ENCODE results near the gene EEF2KMT.
"Not testable (repeated sequence)": the region's sequence is repeated elsewhere in the genome, so short reads cannot be mapped to it uniquely, and the experiment has no call there.

EEF2KMT gene

GRCh38 chr16:5078626-5079025 lies 19.0 kb downstream of the EEF2KMT start:
- no peak for TF ChIP-seq CTCF (IDR thresholded peaks at IDR 0.05; ENCODE audit: insufficient read depth, missing control alignments)
- FAIRE-seq (no peak), DNase-seq (ENCODE audit: insufficient read length, low spot score) (no peak)

DNA sequence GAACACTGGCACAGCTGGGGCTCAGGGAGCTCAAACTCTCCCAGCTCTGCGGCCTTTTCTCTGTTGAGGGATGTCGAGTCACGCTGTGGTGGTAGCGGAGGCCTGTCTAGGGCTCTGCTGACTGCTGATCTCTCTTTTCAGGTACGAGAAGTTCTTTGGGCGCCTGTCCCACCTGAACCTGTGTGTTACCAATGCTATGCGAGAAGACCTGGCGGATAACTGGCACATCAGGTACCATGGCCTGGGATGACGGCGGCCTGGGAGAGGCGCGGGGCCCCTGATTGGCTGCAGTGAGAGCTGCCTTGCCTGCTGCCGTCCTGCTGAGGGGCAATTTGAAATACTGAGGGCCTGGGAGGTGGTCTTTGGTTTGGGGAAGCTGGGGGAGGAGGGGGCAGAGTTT lies 20.3 kb downstream of the EEF2KMT start:
- no peak for DNase-seq (ENCODE audit: insufficient read length, low spot score)
- TF ChIP-seq CTCF (IDR thresholded peaks at IDR 0.05; ENCODE audit: insufficient read depth, missing control alignments) = no peak
- FAIRE-seq = no peak

DNA sequence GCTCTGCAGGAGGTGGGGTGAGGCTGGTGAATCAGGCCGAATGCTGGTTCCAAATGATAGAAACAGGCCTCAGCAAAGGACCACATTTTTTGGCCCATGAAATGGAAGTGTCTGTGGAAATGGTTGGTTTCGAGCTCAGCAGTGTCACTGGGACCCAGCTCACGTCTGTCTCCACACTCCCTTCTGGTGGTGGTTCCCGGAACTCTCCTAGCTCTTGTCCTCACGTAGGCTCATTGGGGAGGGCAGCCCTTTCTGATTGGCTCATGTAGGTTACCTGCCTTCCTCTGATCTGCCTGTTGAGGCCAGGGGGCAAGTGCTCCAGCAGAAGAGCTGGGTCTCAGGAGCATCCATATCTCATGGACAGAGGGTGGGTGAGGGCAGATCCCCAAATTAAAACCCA lies 22.0 kb downstream of the EEF2KMT start:
- TF ChIP-seq CTCF (IDR thresholded peaks at IDR 0.05; ENCODE audit: insufficient read depth, missing control alignments) = no peak
- DNase-seq (ENCODE audit: insufficient read length, low spot score) (no peak), FAIRE-seq (no peak)

- not testable (repeated sequence) for FAIRE-seq; DNase-seq (ENCODE audit: insufficient read length, low spot score)
These were observed 23.8 kb downstream of the EEF2KMT start for GRCh38 chr16:5073771-5074170.

DNA sequence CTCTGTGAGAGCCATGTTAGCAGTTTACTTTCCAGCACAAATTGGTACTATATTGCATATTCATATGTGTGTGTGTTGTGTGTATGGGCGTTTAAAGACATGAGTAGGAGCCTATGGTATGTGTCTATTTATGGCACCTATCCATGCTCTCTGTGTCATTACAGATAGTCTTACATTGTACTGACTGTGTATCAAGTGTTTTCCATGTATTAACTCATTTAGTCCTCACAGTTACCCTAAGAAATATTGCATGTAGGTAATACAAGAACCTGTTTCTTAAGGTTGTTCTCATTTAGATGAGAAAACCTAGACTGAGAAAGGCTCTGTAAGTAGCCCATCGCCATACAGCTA lies 24.3 kb downstream of the EEF2KMT start:
- no peak for DNase-seq (ENCODE audit: insufficient read length, low spot score)
- no peak for TF ChIP-seq CTCF (IDR thresholded peaks at IDR 0.05; ENCODE audit: insufficient read depth, missing control alignments)
- FAIRE-seq = no peak

- FAIRE-seq = no peak
- no peak for TF ChIP-seq CTCF (IDR thresholded peaks at IDR 0.05; ENCODE audit: insufficient read depth, missing control alignments)
- no peak for DNase-seq (ENCODE audit: insufficient read length, low spot score)
These were observed 25.0 kb downstream of the EEF2KMT start for GRCh38 chr16:5072334-5073278.

GRCh38 chr16:5071681-5072333 lies 25.8 kb downstream of the EEF2KMT start, which contains the start of gene ALG1:
ALG1 (plus strand) TSS chr16:5071843; CDS start chr16:5071850, 7 bp downstream.
- no peak for FAIRE-seq
- no peak for TF ChIP-seq CTCF (IDR thresholded peaks at IDR 0.05; ENCODE audit: insufficient read depth, missing control alignments)
- peak; percentile 90 for DNase-seq (ENCODE audit: insufficient read length, low spot score)

All from D721Med (cell line).